HepG2 (cell line): Measurements from ENCODE around the gene CXCL17. TPM values are rescaled to one million over a fixed set of nuclear protein-coding genes. Genes with fewer than 3 reads are reported as not detected.

Source experiments
- AHDC1 ChIP-seq: sonication (generic); formaldehyde crosslinking; IDR thresholded peaks from 2 replicates; pipeline ENCODE4 v1.5.1; 2020; ENCODE audit warnings: mild to moderate bottlenecking, missing genetic modification reagents, borderline replicate concordance
- CENPX ChIP-seq: sonication (generic); formaldehyde crosslinking; IDR thresholded peaks from 2 replicates; pipeline ENCODE4 v1.9.0; 2021; ENCODE audit warnings: mild to moderate bottlenecking, missing genetic modification reagents, moderate library complexity
- FOXP1 ChIP-seq, 2 experiments: fragments of 450-650 bp in 1 of 2; IDR thresholded peaks; 2 replicates each; pipeline ENCODE4 v1.6.1; 2017 to 2018; ENCODE audit warnings: antibody characterized with exemption in 1 of 2
- GATA4 ChIP-seq: sonication (generic); IDR thresholded peaks from 2 replicates; pipeline ENCODE4 v1.6.1; 2016; ENCODE audit warnings: antibody characterized with exemption, low read depth, borderline replicate concordance
- HMGXB4 ChIP-seq, 2 experiments: sonication (generic) in 1 of 2; formaldehyde crosslinking in 1 of 2; IDR thresholded peaks; 2 replicates each; pipeline versions ENCODE4 v1.4.0 to v1.6.1; 2018 to 2020; ENCODE audit warnings: missing genetic modification reagents in 2 of 2, borderline replicate concordance in 1 of 2, low read depth in 1 of 2, mild to moderate bottlenecking in 1 of 2, missing biosample characterization in 1 of 2
- HNF1B ChIP-seq: sonication (generic); formaldehyde crosslinking; IDR thresholded peaks from 2 replicates; pipeline ENCODE4 v1.5.1; 2020; ENCODE audit warnings: mild to moderate bottlenecking, moderate library complexity, missing genetic modification reagents
- JUNB ChIP-seq: sonication (generic); formaldehyde crosslinking; IDR thresholded peaks from 2 replicates; pipeline ENCODE4 v1.8.0; 2022; ENCODE audit warnings: missing genetic modification reagents, mild to moderate bottlenecking, borderline replicate concordance
- KLF6 ChIP-seq: IDR thresholded peaks from 2 replicates; pipeline ENCODE4 v1.8.0; 2016; ENCODE audit warnings: missing biosample characterization, missing genetic modification reagents
- MAZ ChIP-seq, 2 experiments: sonication (generic) in 1 of 2; formaldehyde crosslinking in 1 of 2; IDR thresholded peaks; 2 replicates each; pipeline versions ENCODE4 v1.5.0 to v1.6.1; 2012 to 2020; ENCODE audit warnings: low read depth in 2 of 2, mild to moderate bottlenecking in 2 of 2, borderline replicate concordance in 1 of 2, improper control_type of control experiment in 1 of 2, low read length in 1 of 2, missing genetic modification reagents in 1 of 2, moderate library complexity in 1 of 2
- MBNL3 ChIP-seq: fragments of 250-450 bp; sonication (Bioruptor Pico); conservative IDR thresholded peaks from 2 replicates; pipeline ENCODE4 v1.8.0; 2022; ENCODE audit warnings: mild to moderate bottlenecking, inconsistent platforms
- NR2F6 ChIP-seq, 2 experiments: IDR thresholded peaks; 2 replicates each; pipeline ENCODE4 v1.6.1; 2016; ENCODE audit warnings: antibody characterized with exemption in 1 of 2, mild to moderate bottlenecking in 1 of 2
- PHF21A ChIP-seq: sonication (generic); formaldehyde crosslinking; IDR thresholded peaks from 2 replicates; pipeline ENCODE4 v1.5.0; 2020; ENCODE audit warnings: mild to moderate bottlenecking, missing genetic modification reagents
- SIN3B ChIP-seq: fragments of 150-350 bp; IDR thresholded peaks from 2 replicates; pipeline ENCODE4 v1.6.1; 2014; ENCODE audit warnings: low read length
- TBX3 ChIP-seq: fragments of 450-650 bp; IDR thresholded peaks from 2 replicates; pipeline ENCODE4 v1.6.1; 2017; ENCODE audit warnings: antibody characterized with exemption, mild to moderate bottlenecking, inconsistent platforms, borderline replicate concordance
- THAP11 ChIP-seq: IDR thresholded peaks from 2 replicates; pipeline ENCODE4 v1.6.1; 2016; ENCODE audit warnings: missing biosample characterization, missing genetic modification reagents
- ZSCAN31 ChIP-seq: sonication (generic); formaldehyde crosslinking; IDR thresholded peaks from 2 replicates; pipeline ENCODE4 v1.5.0; 2020; ENCODE audit warnings: low read depth, mild to moderate bottlenecking, missing genetic modification reagents
- ZSCAN9 ChIP-seq: IDR thresholded peaks from 2 replicates; pipeline ENCODE4 v1.6.1; 2016; ENCODE audit warnings: borderline replicate concordance
- polyA plus RNA-seq, 8 experiments: library from polyadenylated mRNA; depleted of rRNA in 3 of 8; stranded (reverse) in 7 of 8; unstranded in 1 of 8; fragments of >200 nt; fragmentation: Illumina TruSeq in 4 of 8; extraction: Trizol in 4 of 8; gene quantifications; 2 replicates each; pipeline versions ENCODE4 v1.2.1 to v1.2.3, GENCODE V29; 2011 to 2016; ENCODE audit warnings: low read depth in 4 of 8, missing spikeins in 1 of 8, mixed read lengths in 1 of 8; ENCODE audit not compliant: insufficient read depth in 1 of 8
- total RNA-seq, 5 experiments: library from RNA; depleted of rRNA; stranded (reverse); fragments of >200 nt; fragmentation: Illumina TruSeq; extraction: Trizol; gene quantifications; 2 replicates each; pipeline ENCODE4 v1.2.3, GENCODE V29; 2016; ENCODE audit warnings: low read depth in 1 of 5

The CXCL17 gene
- total and polyA plus RNA-seq, 2 of the 13 experiments (the other 11 are each of a cell fraction or from before 2014, with no cell fraction given), result 0.12 TPM; not detected in 1

- TF ChIP-seq PHF21A (CRISPR knock-in tag) (peak; percentile 72; the same call in 1 of the 2 replicates), TBX3 (peak; percentile 40; the same call in 1 of the 2 replicates), AHDC1 (peak; percentile 57; the same call in 1 of the 2 replicates), THAP11 (CRISPR knock-in tag) (peak; percentile 64; the same call in 1 of the 2 replicates), ZSCAN9 (0 out of 2 replicates have a peak, but pooled peaks have one; percentile 30), HNF1B (CRISPR knock-in tag) (peak; percentile 48; the same call in 1 of the 2 replicates), NR2F6 (IDR thresholded peaks at IDR 0.05) (peak; percentile 81), NR2F6 (CRISPR knock-in tag; IDR thresholded peaks at IDR 0.05) (peak; percentile 85), ZSCAN31 (CRISPR knock-in tag) (no peak), HMGXB4 (CRISPR knock-in tag; IDR thresholded peaks at IDR 0.05; ENCODE audit: borderline replicate concordance in 1 of 2, low read depth in 1 of 2) (no peak; a peak in 1 of 4 replicates), KLF6 (0 out of 2 replicates have a peak, but pooled peaks have one; percentile 50), GATA4 (peak; percentile 84), SIN3B (no peak), FOXP1 (IDR thresholded peaks at IDR 0.05) (no peak), FOXP1 (CRISPR knock-in tag; IDR thresholded peaks at IDR 0.05) (peak; percentile 56), JUNB (CRISPR knock-in tag) (peak; percentile 52; the same call in 1 of the 2 replicates), CENPX (CRISPR knock-in tag) (no peak), MAZ (IDR thresholded peaks at IDR 0.05; ENCODE audit: borderline replicate concordance, low read depth, low read length) (no peak), MAZ (CRISPR knock-in tag; IDR thresholded peaks at IDR 0.05; ENCODE audit: low read depth) (no peak; the same call in 1 of the 2 replicates), MBNL3 (CRISPR knock-in tag) (no peak)
These were observed 37.8 kb upstream of the CXCL17 start (continued) for GRCh38 chr19:42480335-42481095.
